Esophagus muscularis mucosa (tissue), 3 donors: ENCODE data around the gene OTUD4.

Experiments used
- CTCF ChIP-seq, 3 experiments: fragments of 200-600 bp in 2 of 3; fragments of 450-650 bp in 1 of 3; sonication (generic) in 2 of 3; IDR thresholded peaks; one replicate each; pipeline ENCODE4 v1.5.1; 2017 to 2019; ENCODE audit warnings: antibody characterized with exemption in 3 of 3, mild to moderate bottlenecking in 2 of 3, moderate library complexity in 1 of 3
- POLR2A ChIP-seq: fragments of 450-650 bp; IDR thresholded peaks from one replicate; pipeline ENCODE4 v1.6.1; 2017; ENCODE audit warnings: antibody characterized with exemption, moderate library complexity, mild to moderate bottlenecking, low read depth
- POLR2AphosphoS5 ChIP-seq, 2 donors: sonication (generic); formaldehyde crosslinking; IDR thresholded peaks; one replicate each; pipeline ENCODE4 v1.6.1; 2017; ENCODE audit warnings: antibody characterized with exemption in 2 of 2

GRCh38 chr4:145130788-145131399 lies 49.5 kb downstream of the OTUD4 start:
- TF ChIP-seq CTCF (IDR thresholded peaks at IDR 0.05) = no peak
- no peak for TF ChIP-seq POLR2AphosphoS5 (IDR thresholded peaks at IDR 0.05)
- TF ChIP-seq POLR2A = no peak
